ENCODE measurements around the gene ZNF14. TPM values are rescaled to one million over a fixed set of nuclear protein-coding genes. Genes with fewer than 3 reads are reported as not detected.
A peak's percentile ranks its signal among the peaks of the same experiment; 100 is the strongest.

ZNF14 gene
- total and polyA plus RNA-seq, 10 of the 15 experiments (the other 5 are each of a cell fraction or from before 2014, with no cell fraction given): 2.5 to 7.2 (median 4.6) TPM

GRCh38 chr19:19776206-19777008 is 43.5 kb upstream of the ZNF14 start (continued):
- TF ChIP-seq, protein P1, sequence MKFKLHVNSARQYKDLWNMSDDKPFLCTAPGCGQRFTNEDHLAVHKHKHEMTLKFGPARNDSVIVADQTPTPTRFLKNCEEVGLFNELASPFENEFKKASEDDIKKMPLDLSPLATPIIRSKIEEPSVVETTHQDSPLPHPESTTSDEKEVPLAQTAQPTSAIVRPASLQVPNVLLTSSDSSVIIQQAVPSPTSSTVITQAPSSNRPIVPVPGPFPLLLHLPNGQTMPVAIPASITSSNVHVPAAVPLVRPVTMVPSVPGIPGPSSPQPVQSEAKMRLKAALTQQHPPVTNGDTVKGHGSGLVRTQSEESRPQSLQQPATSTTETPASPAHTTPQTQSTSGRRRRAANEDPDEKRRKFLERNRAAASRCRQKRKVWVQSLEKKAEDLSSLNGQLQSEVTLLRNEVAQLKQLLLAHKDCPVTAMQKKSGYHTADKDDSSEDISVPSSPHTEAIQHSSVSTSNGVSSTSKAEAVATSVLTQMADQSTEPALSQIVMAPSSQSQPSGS (IDR thresholded peaks at IDR 0.05; ENCODE audit: low read length): no peak
- TF ChIP-seq TBL1XR1 (IDR thresholded peaks at IDR 0.05; ENCODE audit: low read depth, low read length): peak; percentile 70; the same call in 1 of the 2 replicates
- TF ChIP-seq PML (IDR thresholded peaks at IDR 0.05; ENCODE audit: low read length): no peak
- TF ChIP-seq, protein P2, sequence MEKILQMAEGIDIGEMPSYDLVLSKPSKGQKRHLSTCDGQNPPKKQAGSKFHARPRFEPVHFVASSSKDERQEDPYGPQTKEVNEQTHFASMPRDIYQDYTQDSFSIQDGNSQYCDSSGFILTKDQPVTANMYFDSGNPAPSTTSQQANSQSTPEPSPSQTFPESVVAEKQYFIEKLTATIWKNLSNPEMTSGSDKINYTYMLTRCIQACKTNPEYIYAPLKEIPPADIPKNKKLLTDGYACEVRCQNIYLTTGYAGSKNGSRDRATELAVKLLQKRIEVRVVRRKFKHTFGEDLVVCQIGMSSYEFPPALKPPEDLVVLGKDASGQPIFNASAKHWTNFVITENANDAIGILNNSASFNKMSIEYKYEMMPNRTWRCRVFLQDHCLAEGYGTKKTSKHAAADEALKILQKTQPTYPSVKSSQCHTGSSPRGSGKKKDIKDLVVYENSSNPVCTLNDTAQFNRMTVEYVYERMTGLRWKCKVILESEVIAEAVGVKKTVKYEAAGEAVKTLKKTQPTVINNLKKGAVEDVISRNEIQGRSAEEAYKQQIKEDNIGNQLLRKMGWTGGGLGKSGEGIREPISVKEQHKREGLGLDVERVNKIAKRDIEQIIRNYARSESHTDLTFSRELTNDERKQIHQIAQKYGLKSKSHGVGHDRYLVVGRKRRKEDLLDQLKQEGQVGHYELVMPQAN (conservative IDR thresholded peaks at IDR 0.05): peak; percentile 62
- TF ChIP-seq, protein P3, sequence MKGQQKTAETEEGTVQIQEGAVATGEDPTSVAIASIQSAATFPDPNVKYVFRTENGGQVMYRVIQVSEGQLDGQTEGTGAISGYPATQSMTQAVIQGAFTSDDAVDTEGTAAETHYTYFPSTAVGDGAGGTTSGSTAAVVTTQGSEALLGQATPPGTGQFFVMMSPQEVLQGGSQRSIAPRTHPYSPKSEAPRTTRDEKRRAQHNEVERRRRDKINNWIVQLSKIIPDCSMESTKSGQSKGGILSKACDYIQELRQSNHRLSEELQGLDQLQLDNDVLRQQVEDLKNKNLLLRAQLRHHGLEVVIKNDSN (IDR thresholded peaks at IDR 0.05; ENCODE audit: borderline replicate concordance, extremely low read length, insufficient read depth, low read depth, low read length): no peak
- TF ChIP-seq ZBTB40 (IDR thresholded peaks at IDR 0.05; ENCODE audit: borderline replicate concordance): peak; percentile 85; the same call in 1 of the 2 replicates
- no peak for TF ChIP-seq SMAD5 (IDR thresholded peaks at IDR 0.05; ENCODE audit: low read depth)
- no peak for TF ChIP-seq NFYA (IDR thresholded peaks at IDR 0.05; ENCODE audit: borderline replicate concordance, low read depth, low read length)
- TF ChIP-seq RB1 (IDR thresholded peaks at IDR 0.05; ENCODE audit: borderline replicate concordance): no peak
- peak; percentile 81 for TF ChIP-seq SP1 (IDR thresholded peaks at IDR 0.05; ENCODE audit: low read depth, low read length)
- peak; percentile 62 for TF ChIP-seq NBN (IDR thresholded peaks at IDR 0.05)
- TF ChIP-seq, protein P4, sequence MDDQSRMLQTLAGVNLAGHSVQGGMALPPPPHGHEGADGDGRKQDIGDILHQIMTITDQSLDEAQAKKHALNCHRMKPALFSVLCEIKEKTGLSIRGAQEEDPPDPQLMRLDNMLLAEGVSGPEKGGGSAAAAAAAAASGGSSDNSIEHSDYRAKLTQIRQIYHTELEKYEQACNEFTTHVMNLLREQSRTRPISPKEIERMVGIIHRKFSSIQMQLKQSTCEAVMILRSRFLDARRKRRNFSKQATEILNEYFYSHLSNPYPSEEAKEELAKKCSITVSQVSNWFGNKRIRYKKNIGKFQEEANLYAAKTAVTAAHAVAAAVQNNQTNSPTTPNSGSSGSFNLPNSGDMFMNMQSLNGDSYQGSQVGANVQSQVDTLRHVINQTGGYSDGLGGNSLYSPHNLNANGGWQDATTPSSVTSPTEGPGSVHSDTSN (IDR thresholded peaks at IDR 0.05; ENCODE audit: insufficient replicate concordance, low read depth, low read length): no peak
- TF ChIP-seq, protein P5, sequence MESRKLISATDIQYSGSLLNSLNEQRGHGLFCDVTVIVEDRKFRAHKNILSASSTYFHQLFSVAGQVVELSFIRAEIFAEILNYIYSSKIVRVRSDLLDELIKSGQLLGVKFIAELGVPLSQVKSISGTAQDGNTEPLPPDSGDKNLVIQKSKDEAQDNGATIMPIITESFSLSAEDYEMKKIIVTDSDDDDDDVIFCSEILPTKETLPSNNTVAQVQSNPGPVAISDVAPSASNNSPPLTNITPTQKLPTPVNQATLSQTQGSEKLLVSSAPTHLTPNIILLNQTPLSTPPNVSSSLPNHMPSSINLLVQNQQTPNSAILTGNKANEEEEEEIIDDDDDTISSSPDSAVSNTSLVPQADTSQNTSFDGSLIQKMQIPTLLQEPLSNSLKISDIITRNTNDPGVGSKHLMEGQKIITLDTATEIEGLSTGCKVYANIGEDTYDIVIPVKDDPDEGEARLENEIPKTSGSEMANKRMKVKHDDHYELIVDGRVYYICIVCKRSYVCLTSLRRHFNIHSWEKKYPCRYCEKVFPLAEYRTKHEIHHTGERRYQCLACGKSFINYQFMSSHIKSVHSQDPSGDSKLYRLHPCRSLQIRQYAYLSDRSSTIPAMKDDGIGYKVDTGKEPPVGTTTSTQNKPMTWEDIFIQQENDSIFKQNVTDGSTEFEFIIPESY (IDR thresholded peaks at IDR 0.05): no peak
- peak; percentile 53; the same call in 1 of the 2 replicates for TF ChIP-seq TAF1 (IDR thresholded peaks at IDR 0.05; ENCODE audit: borderline replicate concordance, low read depth, low read length)
- TF ChIP-seq CBX3 (IDR thresholded peaks at IDR 0.05; ENCODE audit: borderline replicate concordance, low read depth): no peak
- no peak for TF ChIP-seq ZNF622 (IDR thresholded peaks at IDR 0.05)
- no peak for TF ChIP-seq RAD21 (IDR thresholded peaks at IDR 0.05; ENCODE audit: insufficient read depth, low read depth, low read length)
- TF ChIP-seq NFIC (IDR thresholded peaks at IDR 0.05; ENCODE audit: low read depth, low read length): no peak

Measured in GM12878 (cell line).